Mucosa of descending colon (tissue), 3 donors: ENCODE data around the gene TBX6. TPM values are rescaled to one million over a fixed set of nuclear protein-coding genes. Genes with fewer than 3 reads are reported as not detected.
A peak's percentile ranks its signal among the peaks of the same experiment; 100 is the strongest.
"Not testable (repeated sequence)": the region's sequence is repeated elsewhere in the genome, so short reads cannot be mapped to it uniquely, and the experiment has no call there.

ENCODE experiments used
- ATAC-seq: fragments of 200-7000 bp; cut with Tn5 transposase; one replicate; pipeline ENCODE4 v1.9.1; 2020; ENCODE audit warnings: mild to moderate bottlenecking, moderate library complexity
- DNase-seq, 3 donors: peaks; one replicate each; pipeline ENCODE4 v3.0.0-alpha.2; 2020
- H3K36me3 ChIP-seq: fragments of 200-600 bp; one replicate; pipeline ENCODE4 v1.8.0; 2021; ENCODE audit warnings: low read depth, mild to moderate bottlenecking
- H3K4me1 ChIP-seq: fragments of 200-600 bp; one replicate; pipeline ENCODE4 v1.8.0; 2021; ENCODE audit warnings: low read depth, mild to moderate bottlenecking
- H3K4me3 ChIP-seq: fragments of 200-600 bp; one replicate; pipeline ENCODE4 v1.8.0; 2021; ENCODE audit warnings: mild to moderate bottlenecking
- H3K9me3 ChIP-seq: fragments of 200-600 bp; one replicate; pipeline ENCODE4 v1.8.0; 2021; ENCODE audit warnings: mild to moderate bottlenecking
- intact Hi-C, 2 donors: fragments of 100-400 bp; cut with DNase I in 1 of 2; cut with micrococcal nuclease in 1 of 2; formaldehyde crosslinking; loops; one replicate each; pipeline versions ENCODE4 v1.11.0 to v1.11.1; 2022; cut with DNase I, micrococcal nuclease
- total RNA-seq, 3 donors: library from RNA; stranded (reverse); fragmentation: NEBNext Ultra II Directional in 2 of 3; extraction: Animal tissue kit (Norgen Biotek cat#: 25700) in 2 of 3; gene quantifications; one replicate each; pipeline versions ENCODE4 v1.2.1 to v1.2.4, GENCODE V29; 2021 to 2023
- TF ChIP-seq, protein P1 (sequence below): fragments of 200-600 bp; IDR thresholded peaks from one replicate; pipeline ENCODE4 v1.8.0; 2022; ENCODE audit warnings: antibody characterized with exemption, mild to moderate bottlenecking
- donor health status: DM: no; HTN: no; CAD: no; lungs with moderate emphysema.
- donor health status: DM: no; HTN: no; CAD: no.
- donor health status: DM: no; HTN: yes; CAD: no.

The TBX6 gene
- total RNA-seq, 3 donors from 2014 or later, result 0.63 to 1.9 (median 0.90) TPM

DNA sequence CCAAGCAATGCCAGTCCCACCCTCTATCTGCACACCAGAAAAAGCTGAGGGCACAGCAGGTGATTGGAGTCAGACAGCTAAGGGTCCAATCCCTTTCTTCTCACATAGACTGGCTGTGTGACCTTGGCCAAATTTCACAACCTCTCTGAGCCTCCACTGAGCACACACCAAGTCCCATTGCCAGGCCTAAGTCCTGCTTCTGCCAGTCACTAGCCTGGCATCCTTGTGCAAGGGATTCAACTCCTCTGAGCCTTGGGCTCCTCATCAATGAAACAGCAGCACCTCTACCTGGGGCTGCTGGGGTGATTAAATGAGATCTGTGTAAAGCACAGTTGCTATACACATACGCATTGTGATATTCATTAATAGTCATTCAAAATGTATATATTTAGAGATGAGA is 45.1 kb downstream of the TBX6 start:
- Histone ChIP-seq H3K4me1 (no peaks in the 10 kb centered on the region), H3K4me3 (no peak overlapping the region), H3K9me3 (no peaks in the 10 kb centered on the region), H3K36me3 (no peaks in the 10 kb centered on the region)
- ATAC-seq (no peak), DNase-seq (no peak)
- TF ChIP-seq, protein P1, sequence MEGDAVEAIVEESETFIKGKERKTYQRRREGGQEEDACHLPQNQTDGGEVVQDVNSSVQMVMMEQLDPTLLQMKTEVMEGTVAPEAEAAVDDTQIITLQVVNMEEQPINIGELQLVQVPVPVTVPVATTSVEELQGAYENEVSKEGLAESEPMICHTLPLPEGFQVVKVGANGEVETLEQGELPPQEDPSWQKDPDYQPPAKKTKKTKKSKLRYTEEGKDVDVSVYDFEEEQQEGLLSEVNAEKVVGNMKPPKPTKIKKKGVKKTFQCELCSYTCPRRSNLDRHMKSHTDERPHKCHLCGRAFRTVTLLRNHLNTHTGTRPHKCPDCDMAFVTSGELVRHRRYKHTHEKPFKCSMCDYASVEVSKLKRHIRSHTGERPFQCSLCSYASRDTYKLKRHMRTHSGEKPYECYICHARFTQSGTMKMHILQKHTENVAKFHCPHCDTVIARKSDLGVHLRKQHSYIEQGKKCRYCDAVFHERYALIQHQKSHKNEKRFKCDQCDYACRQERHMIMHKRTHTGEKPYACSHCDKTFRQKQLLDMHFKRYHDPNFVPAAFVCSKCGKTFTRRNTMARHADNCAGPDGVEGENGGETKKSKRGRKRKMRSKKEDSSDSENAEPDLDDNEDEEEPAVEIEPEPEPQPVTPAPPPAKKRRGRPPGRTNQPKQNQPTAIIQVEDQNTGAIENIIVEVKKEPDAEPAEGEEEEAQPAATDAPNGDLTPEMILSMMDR, result no peak
- intact Hi-C loops, result no loop called here

DNA sequence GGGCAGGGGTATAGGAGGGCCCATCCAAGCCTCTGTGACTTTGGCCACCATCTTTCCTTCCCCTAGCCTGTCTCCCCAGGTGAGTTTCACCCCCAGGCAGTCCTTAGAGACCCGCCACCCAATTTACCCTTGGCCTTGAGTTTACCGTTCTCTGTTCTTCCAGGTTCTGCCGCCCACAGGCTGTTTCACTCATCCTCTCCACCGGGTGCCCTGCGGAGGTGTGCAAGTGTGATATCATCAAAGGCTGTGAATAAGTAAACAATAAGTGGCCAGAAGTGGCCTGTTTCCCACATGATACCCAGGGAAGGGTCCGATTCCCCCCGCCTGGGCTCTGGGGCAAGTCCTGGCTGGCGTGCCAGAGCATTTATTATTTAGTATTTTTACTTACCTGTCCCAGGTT is 45.5 kb downstream of the TBX6 start:
- intact Hi-C loops, result no loop called here
- H3K9me3 ChIP-seq, result no peaks in the 10 kb centered on the region
- H3K4me1 ChIP-seq, result no peaks in the 10 kb centered on the region
- ATAC-seq, result no peak
- TF ChIP-seq, protein P1, result no peak
- H3K36me3 ChIP-seq, result no peaks in the 10 kb centered on the region
- no peak overlapping the region for H3K4me3 ChIP-seq
- no peak for DNase-seq

DNA sequence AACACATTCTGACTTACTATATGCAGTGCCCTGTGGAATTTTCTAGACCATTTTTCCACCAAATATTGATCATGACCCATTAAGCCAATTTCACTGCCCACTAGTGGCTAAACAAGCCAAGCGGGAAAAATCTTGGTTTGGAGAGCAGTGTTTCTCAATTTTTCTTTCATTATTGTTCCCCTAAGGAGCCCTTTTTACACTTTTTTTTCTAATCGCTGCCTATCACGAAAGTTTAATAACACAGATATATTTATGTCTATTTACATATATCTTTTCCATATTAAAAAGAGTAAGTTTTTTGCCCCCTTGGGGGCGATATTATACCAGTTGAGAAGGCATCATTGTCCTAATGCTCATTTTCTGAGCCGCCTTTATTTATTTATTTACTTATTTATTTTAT is 49.9 kb downstream of the TBX6 start:
- intact Hi-C loops, result no loop called here
- peak in 1 of 3 donors; percentile 52 for DNase-seq
- ATAC-seq, result no peak
- H3K9me3 ChIP-seq, result no peaks in the 10 kb centered on the region
- no peaks in the 10 kb centered on the region for H3K36me3 ChIP-seq
- H3K4me3 ChIP-seq, result no peak overlapping the region
- TF ChIP-seq, protein P1, result no peak
- H3K4me1 ChIP-seq, result no peaks in the 10 kb centered on the region

DNA sequence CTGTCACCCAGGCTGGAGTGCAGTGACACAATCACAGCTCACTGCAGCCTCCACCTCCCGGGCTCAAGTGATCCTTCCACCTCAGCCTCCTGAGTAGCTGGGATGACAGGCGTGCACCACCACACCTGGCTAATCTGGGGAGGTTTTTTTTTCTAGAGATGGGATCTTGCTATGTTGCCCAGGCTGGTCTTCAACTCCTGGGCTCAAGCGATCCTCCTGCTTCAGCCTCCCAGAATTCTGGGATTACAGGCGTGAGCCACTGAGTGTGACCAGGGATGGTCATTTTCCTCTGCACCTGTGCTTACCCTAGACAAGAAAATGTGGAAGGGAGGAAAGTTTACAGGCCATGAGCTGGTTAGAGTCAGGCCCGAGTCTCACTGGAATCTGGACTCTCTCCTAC is 51.0 kb downstream of the TBX6 start:
- intact Hi-C loops, result not testable (repeated sequence)

DNA sequence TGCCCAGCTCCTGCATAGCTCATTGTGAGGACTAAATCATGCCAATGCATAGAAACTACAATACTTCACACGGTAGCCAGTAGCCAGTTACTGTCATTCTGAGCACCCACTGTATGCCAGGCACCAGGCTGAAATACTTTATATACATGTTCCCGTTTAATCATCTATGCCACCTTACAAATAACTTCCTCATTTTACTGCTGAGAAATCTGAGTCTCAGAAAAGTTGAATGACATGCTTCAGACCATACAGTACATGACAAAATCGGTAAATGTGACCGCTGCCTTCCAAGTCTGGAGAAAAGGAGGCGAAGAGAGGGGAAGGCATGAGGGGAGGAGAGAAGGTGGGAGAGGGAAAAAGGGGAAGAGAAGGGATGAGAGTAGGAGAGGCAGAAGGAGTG is 51.5 kb downstream of the TBX6 start:
- Histone ChIP-seq H3K4me1 (no peaks in the 10 kb centered on the region), H3K36me3 (no peaks in the 10 kb centered on the region), H3K9me3 (no peaks in the 10 kb centered on the region), H3K4me3 (no peak overlapping the region)
- TF ChIP-seq, protein P1, result no peak
- ATAC-seq (no peak), DNase-seq (no peak)
- intact Hi-C loops, result no loop called here

More for the DNA sequence above, 51.0 kb downstream of the TBX6 start:
- ATAC-seq, H3K9me3 ChIP-seq, H3K4me1 ChIP-seq, H3K4me3 ChIP-seq, H3K36me3 ChIP-seq: not testable (repeated sequence)
- DNase-seq, result peak in 1 of 3 donors; percentile 5

Other genes with a start within 250 kb of the TBX6 start
- 100 to 1,000 TPM in 1 of 3 donors, 10 to 100 TPM in 2; 53.1 to 102 (median 90.5) TPM for gene CDIPT, start 228.7 kb downstream of the TBX6 start, total RNA-seq
- gene SEZ6L2, start 192.4 kb downstream of the TBX6 start, total RNA-seq, result 1 to 10 TPM; 6.1 to 9.6 (median 7.0) TPM
- gene ASPHD1, start 191.4 kb downstream of the TBX6 start, total RNA-seq, result 1 to 10 TPM; 1.6 to 1.9 (median 1.8) TPM
- 10 to 100 TPM; 22.2 to 25.8 (median 22.9) TPM for gene KCTD13, start 165.7 kb downstream of the TBX6 start, total RNA-seq
- gene TMEM219, start 129.8 kb downstream of the TBX6 start, total RNA-seq, result 100 to 1,000 TPM; 116 to 209 (median 130) TPM
- gene TAOK2, start 118.1 kb downstream of the TBX6 start, total RNA-seq, result 10 to 100 TPM; 46.6 to 53.4 (median 50.5) TPM
- gene HIRIP3, start 96.3 kb downstream of the TBX6 start, total RNA-seq, result 10 to 100 TPM; 11.3 to 21.3 (median 11.9) TPM
- gene INO80E, start 95.7 kb downstream of the TBX6 start, total RNA-seq, result 10 to 100 TPM; 71.2 to 79.5 (median 78.4) TPM
- gene DOC2A, start 80.9 kb downstream of the TBX6 start, total RNA-seq, result 10 to 100 TPM in 1 of 3 donors, 1 to 10 TPM in 2; 5.2 to 16.8 (median 7.5) TPM
- gene C16orf92, start 68.7 kb downstream of the TBX6 start, total RNA-seq, result not detected
- under 1 TPM in 2 of 3 donors, not detected in 1; 0.38 to 0.46 TPM for gene TLCD3B, start 60.7 kb downstream of the TBX6 start, total RNA-seq
- gene ALDOA, start 26.2 kb downstream of the TBX6 start, total RNA-seq, result 1,000 to 10,000 TPM; 1,235 to 2,016 (median 1,778) TPM
- 100 to 1,000 TPM in 2 of 3 donors, 10 to 100 TPM in 1; 71.7 to 109 (median 102) TPM for gene PPP4C, start 15.9 kb downstream of the TBX6 start, total RNA-seq
- gene YPEL3, start 4.3 kb upstream of the TBX6 start, total RNA-seq, result 10 to 100 TPM; 30.5 to 78.4 (median 69.3) TPM
- 10 to 100 TPM; 29.6 to 75.3 (median 51.7) TPM for gene GDPD3, start 21.6 kb upstream of the TBX6 start, total RNA-seq
- gene MAPK3, start 31.3 kb upstream of the TBX6 start, total RNA-seq, result 100 to 1,000 TPM; 200 to 378 (median 285) TPM
- gene CORO1A, start 91.7 kb upstream of the TBX6 start, total RNA-seq, result 10 to 100 TPM; 24.2 to 42.0 (median 25.2) TPM
- 100 to 1,000 TPM in 2 of 3 donors, 10 to 100 TPM in 1; 67.8 to 187 (median 152) TPM for gene BOLA2B, start 101.7 kb upstream of the TBX6 start, total RNA-seq
- 100 to 1,000 TPM in 1 of 3 donors, 10 to 100 TPM in 2; 52.8 to 100 (median 68.0) TPM for gene SLX1A, start 102.0 kb upstream of the TBX6 start, total RNA-seq
- 10 to 100 TPM; 37.1 to 96.5 (median 66.7) TPM for gene SULT1A3, start 107.3 kb upstream of the TBX6 start, total RNA-seq
- 10 to 100 TPM; 15.3 to 28.5 (median 21.7) TPM for gene NPIPB13, start 156.6 kb upstream of the TBX6 start, total RNA-seq